ENCODE results near the gene PRKX.
"Not testable (repeated sequence)": the region's sequence is repeated elsewhere in the genome, so short reads cannot be mapped to it uniquely, and the experiment has no call there.

The PRKX gene

GRCh38 chrX:3713225-3713936 lies at the start of gene PRKX:
TSS of gene PRKX (minus strand) at chrX:3713649. CDS start at chrX:3713253, 396 bp downstream.
- DNase-seq: no peak

- no peak for DNase-seq
Observed at GRCh38 chrX:3763111-3763510, 49.7 kb upstream of the PRKX start.

GRCh38 chrX:3757510-3758025 lies 44.1 kb upstream of the PRKX start:
- DNase-seq: no peak

DNA sequence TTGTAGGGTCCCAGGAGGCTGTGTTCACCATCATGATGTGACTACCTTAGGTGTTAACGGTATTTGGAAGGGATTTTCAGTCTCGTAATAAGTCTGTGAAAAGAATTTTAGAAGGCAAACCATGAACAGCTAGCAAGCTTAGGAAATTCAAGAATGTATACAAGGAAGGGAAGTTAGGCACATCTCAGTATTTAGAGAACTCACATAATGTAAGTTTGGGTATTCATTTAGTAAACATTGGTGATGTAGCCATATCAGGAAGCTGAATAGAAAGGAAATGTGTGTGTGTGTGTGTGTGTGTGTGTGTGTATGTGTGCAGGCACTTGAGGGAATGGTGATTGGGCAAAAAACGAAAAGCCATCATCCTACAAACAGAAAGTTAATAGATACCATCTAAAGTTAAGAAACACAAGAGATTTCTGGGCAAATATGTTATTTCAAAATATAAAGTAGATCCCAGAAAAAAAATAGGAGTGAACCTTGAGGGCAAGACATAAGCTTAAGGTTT lies 34.7 kb upstream of the PRKX start:
- no peak for DNase-seq

DNA sequence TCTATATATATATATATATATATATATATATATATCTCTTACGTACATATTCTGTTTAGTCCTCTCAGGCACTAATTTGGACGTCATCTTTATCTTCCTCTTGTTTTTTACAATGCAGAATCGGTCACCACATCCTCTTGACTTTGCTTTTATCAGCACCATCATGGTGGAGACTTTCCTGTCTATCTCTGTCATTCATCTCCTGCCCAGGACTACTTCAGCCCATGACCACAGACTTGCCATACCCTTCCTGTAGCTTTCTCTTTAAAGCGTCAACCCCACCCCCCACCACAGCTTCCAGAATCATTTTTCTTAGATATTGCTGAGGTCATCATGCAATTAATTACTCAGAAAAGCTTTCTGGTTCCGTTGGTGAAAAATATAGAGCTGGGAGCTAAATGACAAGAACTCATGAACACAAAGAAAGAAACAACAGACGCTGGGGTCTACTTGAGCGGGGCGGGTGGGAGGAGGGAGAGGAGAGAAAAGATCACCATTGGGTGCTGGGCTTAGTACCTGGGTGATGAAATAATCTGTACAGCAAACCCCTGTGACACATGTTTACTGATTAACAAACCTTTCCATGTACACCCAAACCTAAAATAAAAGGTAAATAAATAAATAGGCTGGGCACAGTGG lies 30.5 kb upstream of the PRKX start:
- no peak for DNase-seq

GRCh38 chrX:3740946-3741345 lies 27.5 kb upstream of the PRKX start:
- not testable (repeated sequence) for DNase-seq

- no peak for DNase-seq
Observed at GRCh38 chrX:3738509-3738908, 25.1 kb upstream of the PRKX start.

GRCh38 chrX:3736536-3736935 lies 23.1 kb upstream of the PRKX start:
- DNase-seq: not testable (repeated sequence)

- DNase-seq: not testable (repeated sequence)
Observed at GRCh38 chrX:3735891-3736290, 22.4 kb upstream of the PRKX start.

GRCh38 chrX:3734456-3734855 lies 21.0 kb upstream of the PRKX start:
- DNase-seq: not testable (repeated sequence)

DNA sequence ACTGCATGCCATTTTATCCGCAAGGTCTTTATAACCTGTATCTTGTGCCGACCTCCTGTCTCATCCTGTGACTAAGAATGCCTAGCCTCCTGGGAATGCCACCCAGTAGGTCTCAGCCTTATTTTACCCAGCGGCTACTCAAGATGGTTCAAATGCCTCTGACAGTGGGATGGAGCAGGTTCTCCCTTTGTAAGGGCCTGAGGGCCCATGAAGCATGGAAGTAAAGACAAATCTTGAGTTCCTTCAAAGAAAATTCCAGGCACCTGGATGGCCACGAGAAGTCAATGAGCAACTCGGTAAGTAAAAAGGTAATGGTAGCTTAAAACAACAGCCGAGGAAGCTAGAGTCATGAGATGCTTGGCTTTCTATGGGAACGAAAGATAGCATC lies 19.6 kb upstream of the PRKX start:
- DNase-seq: no peak

- not testable (repeated sequence) for DNase-seq
Observed at GRCh38 chrX:3732326-3733042, 19.0 kb upstream of the PRKX start.

DNA sequence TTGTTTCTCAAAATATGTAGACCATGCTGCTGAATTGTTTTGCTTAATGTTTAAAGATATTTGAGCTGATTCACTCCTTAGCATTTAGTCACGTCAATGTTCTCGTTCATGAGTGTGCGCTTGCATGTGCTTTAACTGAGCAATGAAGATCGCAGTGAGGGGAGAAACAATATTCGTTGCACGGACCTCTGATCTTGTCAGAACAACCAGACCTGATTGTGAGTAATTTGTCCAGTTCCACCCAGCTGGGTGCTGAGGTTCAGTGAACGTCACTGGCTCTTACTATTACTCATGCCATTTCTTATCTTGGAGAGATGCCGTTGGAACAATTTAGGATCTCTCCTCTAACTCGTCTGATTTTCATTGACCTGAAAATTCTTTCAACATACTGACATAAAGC lies 15.0 kb upstream of the PRKX start:
- DNase-seq: no peak

DNA sequence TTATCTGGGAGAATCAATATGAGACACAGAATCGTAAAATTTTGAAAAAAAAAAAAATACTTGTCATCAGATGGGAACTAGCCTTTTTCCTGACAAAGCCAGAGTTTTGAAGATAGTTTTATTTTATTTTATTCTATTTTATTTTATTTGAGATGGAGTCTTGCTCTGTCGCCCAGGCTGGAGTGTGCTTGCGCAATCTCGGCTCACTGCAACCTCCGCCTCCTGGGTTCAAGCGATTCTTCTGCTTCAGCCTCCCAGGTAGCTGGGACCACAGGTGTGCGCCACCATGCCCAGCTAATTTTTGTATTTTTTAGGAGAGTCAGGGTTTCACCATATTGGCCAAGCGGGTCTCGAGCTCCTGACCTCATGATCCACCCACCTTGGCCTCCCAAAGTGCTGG lies 10.0 kb upstream of the PRKX start:
- not testable (repeated sequence) for DNase-seq

GRCh38 chrX:3717742-3718420 lies 4.4 kb upstream of the PRKX start:
- DNase-seq: no peak

GRCh38 chrX:3715921-3716320 lies 2.5 kb upstream of the PRKX start:
- DNase-seq: no peak

DNA sequence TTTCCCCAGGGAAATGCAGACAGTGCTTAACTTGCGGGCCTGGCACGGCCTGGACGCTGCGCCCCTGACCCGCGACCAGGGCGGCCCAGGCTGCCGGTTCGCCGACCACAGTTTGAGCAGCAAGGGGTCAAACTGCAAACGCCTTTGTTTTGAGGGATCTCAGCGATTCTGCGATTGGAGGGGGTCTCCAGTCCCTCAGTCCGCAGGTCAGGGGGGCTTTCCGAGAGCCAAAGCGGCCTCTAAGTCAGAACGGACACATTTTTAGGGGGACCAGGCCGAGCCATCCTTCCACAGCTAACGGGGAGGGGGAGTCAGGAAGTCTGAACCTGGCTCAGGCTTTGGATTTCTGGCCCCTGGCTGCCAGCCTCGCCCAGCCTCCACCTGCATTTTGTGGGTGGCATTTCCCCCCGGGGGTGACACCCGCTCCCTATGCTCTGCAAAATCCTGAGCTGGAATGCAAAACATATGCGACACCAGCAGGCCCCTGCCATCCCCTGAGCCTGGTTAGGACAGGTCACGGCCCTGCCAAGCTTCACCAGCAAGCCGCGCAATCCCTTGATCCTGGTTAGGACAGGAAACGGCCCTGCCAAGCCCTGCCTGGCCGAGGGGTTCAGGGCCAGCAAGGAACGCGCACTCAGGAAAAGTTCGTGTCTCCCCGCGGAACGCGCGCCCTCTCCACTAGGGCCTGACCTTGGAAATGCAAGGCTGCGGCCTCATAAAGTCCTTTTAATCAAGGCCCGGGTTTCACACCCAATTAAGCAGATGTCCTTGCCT lies 1.4 kb upstream of the PRKX start:
- not testable (repeated sequence) for DNase-seq

GRCh38 chrX:3713937-3714434 lies 537 bp upstream of the PRKX start:
- DNase-seq: no peak

GRCh38 chrX:3712870-3713224 lies 602 bp downstream of the PRKX start:
- DNase-seq: no peak

DNA sequence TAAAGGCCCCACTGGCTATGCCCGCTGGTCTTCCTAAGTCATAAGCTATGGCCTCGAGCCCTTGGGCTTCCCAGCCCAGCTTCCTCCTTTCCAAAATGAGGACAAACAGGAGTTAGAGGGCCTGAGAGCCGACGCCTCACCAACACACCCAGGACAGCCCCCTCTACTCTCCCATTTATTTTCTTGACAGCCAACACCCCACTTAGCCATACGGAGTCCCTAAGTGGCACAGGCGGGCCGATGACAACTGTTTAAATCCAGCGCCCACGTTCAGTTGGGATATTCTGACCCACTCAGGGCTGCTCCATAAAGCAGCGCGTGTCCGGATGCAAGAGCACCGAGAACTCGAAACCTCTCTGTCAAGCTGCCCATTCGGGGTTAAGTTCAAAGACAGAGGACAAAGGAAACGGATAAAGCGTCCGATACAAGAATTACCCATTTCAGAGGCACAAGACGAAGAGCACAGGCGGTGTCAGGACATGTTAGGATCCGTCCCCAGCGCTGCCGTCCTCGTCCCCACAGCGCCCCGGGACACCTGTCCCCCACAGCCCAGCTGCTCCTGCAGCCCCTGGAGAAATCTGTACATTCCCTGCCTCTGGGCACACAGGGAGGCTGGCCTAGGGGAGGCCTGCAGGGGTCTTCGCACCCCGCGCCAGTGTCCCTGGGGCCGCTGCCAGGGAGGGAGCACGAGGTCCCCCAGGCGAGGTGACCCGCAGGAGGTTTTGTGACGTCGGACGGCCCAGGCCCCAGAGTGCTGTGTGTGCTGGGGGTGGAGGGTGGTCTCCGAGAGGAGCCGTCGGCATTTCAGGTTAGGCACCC lies 1.2 kb downstream of the PRKX start:
- no peak for DNase-seq

GRCh38 chrX:3711331-3711917 lies 2.0 kb downstream of the PRKX start:
- no peak for DNase-seq

All from NCI-H524 treated with DMSO at 0.1 percent for 48 hours (cell line).